GM12865 (cell line): ENCODE data around the gene UBQLNL.

ENCODE experiments used
- DNase-seq: peaks from one replicate; pipeline ENCODE4 v3.0.0; 2010; ENCODE audit warnings: low read depth
- H3K4me3 ChIP-seq: 2 replicates; pipeline ENCODE4 v1.5.1; 2011; ENCODE audit warnings: mild to moderate bottlenecking, low read depth, low read length, control low read depth
- CTCF ChIP-seq: IDR thresholded peaks from 2 replicates; pipeline ENCODE4 v1.5.1; 2011; ENCODE audit warnings: low read length, control low read depth, low read depth, inconsistent platforms; ENCODE audit not compliant: insufficient read depth; ENCODE audit errors: missing control alignments

UBQLNL gene

GRCh38 chr11:5499671-5500070, 16.8 kb downstream of the UBQLNL start:
- DNase-seq, result no peak
- TF ChIP-seq CTCF, result no peak
- no peak overlapping the region for H3K4me3 ChIP-seq

- no peak for TF ChIP-seq CTCF
- no peak overlapping the region for H3K4me3 ChIP-seq
- DNase-seq, result no peak
Observed at GRCh38 chr11:5489576-5490357, 26.7 kb downstream of the UBQLNL start.

GRCh38 chr11:5488798-5489399, 27.6 kb downstream of the UBQLNL start:
- no peak for TF ChIP-seq CTCF
- no peak for DNase-seq
- no peak overlapping the region for H3K4me3 ChIP-seq

GRCh38 chr11:5488385-5488784, 28.1 kb downstream of the UBQLNL start, which contains the start of gene OR52D1:
OR52D1 (plus strand) TSS chr11:5488685; CDS start chr11:5488707, 22 bp downstream.
- no peak for DNase-seq
- H3K4me3 ChIP-seq, result no peak within 1 kb of the TSS
- TF ChIP-seq CTCF, result no peak

- TF ChIP-seq CTCF, result no peak
- no peak for DNase-seq
Observed at GRCh38 chr11:5486421-5486820, 30.1 kb downstream of the UBQLNL start.

GRCh38 chr11:5486003-5486402, 30.5 kb downstream of the UBQLNL start:
- TF ChIP-seq CTCF, result no peak
- no peak overlapping the region for H3K4me3 ChIP-seq
- no peak for DNase-seq

More at GRCh38 chr11:5486421-5486820, 30.1 kb downstream of the UBQLNL start:
- H3K4me3 ChIP-seq, result no peak overlapping the region
